Motor neuron (in vitro differentiated cells): ENCODE data around the gene KRTAP4-12. TPM values are rescaled to one million over a fixed set of nuclear protein-coding genes. Genes with fewer than 3 reads are reported as not detected.

Experiments used
- total RNA-seq, 8 experiments: library from RNA; unstranded; fragments of 300-600 nt; gene quantifications; 2 replicates each; pipeline versions ENCODE4 v1.2.3 to v1.2.4, GENCODE V29; 2022

Gene KRTAP4-12
- total RNA-seq, 8 experiments from 2014 or later, result 0.38 to 0.41 TPM; not detected in 6

Other genes with a start within 250 kb of the KRTAP4-12 start
- gene KRT20, start 238.9 kb downstream of the KRTAP4-12 start, total RNA-seq, result under 1 TPM in 3 of 8 experiments, not detected in 5; 0.09 to 0.43 (median 0.31) TPM
- gene KRT23, start 186.5 kb downstream of the KRTAP4-12 start, total RNA-seq, result 1 to 10 TPM in 1 of 8 experiments, under 1 TPM in 2, not detected in 5; 0.36 to 1.2 (median 0.66) TPM
- gene KRT39, start 157.2 kb downstream of the KRTAP4-12 start, total RNA-seq, result under 1 TPM in 1 of 8 experiments, not detected in 7; 0.59 TPM
- under 1 TPM in 1 of 8 experiments, not detected in 7; 0.19 TPM for gene KRT40, start 139.9 kb downstream of the KRTAP4-12 start, total RNA-seq
- gene KRTAP3-3, start 130.0 kb downstream of the KRTAP4-12 start, total RNA-seq, result under 1 TPM in 2 of 8 experiments, not detected in 6; 0.33 to 0.47 TPM
- gene KRTAP3-2, start 124.3 kb downstream of the KRTAP4-12 start, total RNA-seq, result 1 to 10 TPM in 1 of 8 experiments, under 1 TPM in 1, not detected in 6; 0.47 to 1.0 TPM
- gene KRTAP3-1, start 115.1 kb downstream of the KRTAP4-12 start, total RNA-seq, result not detected
- gene KRTAP1-5, start 97.0 kb downstream of the KRTAP4-12 start, total RNA-seq, result not detected
- not detected for gene KRTAP1-4, start 94.0 kb downstream of the KRTAP4-12 start, total RNA-seq
- gene KRTAP1-3, start 89.3 kb downstream of the KRTAP4-12 start, total RNA-seq, result under 1 TPM in 4 of 8 experiments, not detected in 4; 0.25 to 0.56 (median 0.46) TPM
- not detected for gene KRTAP1-1, start 82.7 kb downstream of the KRTAP4-12 start, total RNA-seq
- gene KRTAP2-1, start 76.9 kb downstream of the KRTAP4-12 start, total RNA-seq, result under 1 TPM in 1 of 8 experiments, not detected in 7; 0.71 TPM
- not detected for gene KRTAP2-2, start 69.0 kb downstream of the KRTAP4-12 start, total RNA-seq
- gene KRTAP2-3, start 64.1 kb downstream of the KRTAP4-12 start, total RNA-seq, result under 1 TPM in 1 of 8 experiments, not detected in 7; 0.33 TPM
- gene KRTAP2-4, start 58.3 kb downstream of the KRTAP4-12 start, total RNA-seq, result not detected
- gene KRTAP4-7, start 40.0 kb downstream of the KRTAP4-12 start, total RNA-seq, result under 1 TPM in 1 of 8 experiments, not detected in 7; 0.52 TPM
- gene KRTAP4-8, start 26.0 kb downstream of the KRTAP4-12 start, total RNA-seq, result under 1 TPM in 2 of 8 experiments, not detected in 6; 0.25 to 0.33 TPM
- gene KRTAP4-16, start 22.0 kb downstream of the KRTAP4-12 start, total RNA-seq, result under 1 TPM in 1 of 8 experiments, not detected in 7; 0.47 TPM
- under 1 TPM in 3 of 8 experiments, not detected in 5; 0.33 to 0.41 (median 0.38) TPM for gene KRTAP4-9, start 18.8 kb downstream of the KRTAP4-12 start, total RNA-seq
- gene KRTAP4-11, start 5.8 kb downstream of the KRTAP4-12 start, total RNA-seq, result under 1 TPM in 2 of 8 experiments, not detected in 6; 0.18 to 0.38 TPM
- under 1 TPM in 2 of 8 experiments, not detected in 6; 0.17 to 0.47 TPM for gene KRTAP4-6, start 16.4 kb upstream of the KRTAP4-12 start, total RNA-seq
- not detected for gene KRTAP4-5, start 25.6 kb upstream of the KRTAP4-12 start, total RNA-seq
- under 1 TPM in 1 of 8 experiments, not detected in 7; 0.18 TPM for gene KRTAP4-4, start 36.6 kb upstream of the KRTAP4-12 start, total RNA-seq
- gene KRTAP4-3, start 44.0 kb upstream of the KRTAP4-12 start, total RNA-seq, result not detected
- not detected for gene KRTAP4-2, start 54.0 kb upstream of the KRTAP4-12 start, total RNA-seq
- not detected for gene KRTAP4-1, start 60.7 kb upstream of the KRTAP4-12 start, total RNA-seq
- not detected for gene KRTAP9-1, start 65.7 kb upstream of the KRTAP4-12 start, total RNA-seq
- under 1 TPM in 1 of 8 experiments, not detected in 7; 0.85 TPM for gene KRTAP9-2, start 102.5 kb upstream of the KRTAP4-12 start, total RNA-seq
- gene KRTAP9-3, start 108.3 kb upstream of the KRTAP4-12 start, total RNA-seq, result under 1 TPM in 1 of 8 experiments, not detected in 7; 0.21 TPM
- gene KRTAP9-8, start 113.8 kb upstream of the KRTAP4-12 start, total RNA-seq, result not detected
- not detected for gene KRTAP9-4, start 125.5 kb upstream of the KRTAP4-12 start, total RNA-seq
- under 1 TPM in 1 of 8 experiments, not detected in 7; 0.28 TPM for gene KRTAP9-9, start 131.2 kb upstream of the KRTAP4-12 start, total RNA-seq
- not detected for gene KRTAP9-6, start 141.2 kb upstream of the KRTAP4-12 start, total RNA-seq
- gene KRTAP9-7, start 151.5 kb upstream of the KRTAP4-12 start, total RNA-seq, result under 1 TPM in 1 of 8 experiments, not detected in 7; 0.45 TPM
- under 1 TPM in 1 of 8 experiments, not detected in 7; 0.57 TPM for gene KRTAP29-1, start 178.7 kb upstream of the KRTAP4-12 start, total RNA-seq
- under 1 TPM in 4 of 8 experiments, not detected in 4; 0.17 to 1.00 (median 0.27) TPM for gene KRTAP16-1, start 185.1 kb upstream of the KRTAP4-12 start, total RNA-seq
- gene KRTAP17-1, start 191.5 kb upstream of the KRTAP4-12 start, total RNA-seq, result under 1 TPM in 1 of 8 experiments, not detected in 7; 0.57 TPM
- not detected for gene KRT33A, start 226.6 kb upstream of the KRTAP4-12 start, total RNA-seq
- under 1 TPM in 1 of 8 experiments, not detected in 7; 0.13 TPM for gene KRT33B, start 245.6 kb upstream of the KRTAP4-12 start, total RNA-seq